ENCODE measurements around the gene RPN1. TPM values are rescaled to one million over a fixed set of nuclear protein-coding genes. Genes with fewer than 3 reads are reported as not detected.
A peak's percentile ranks its signal among the peaks of the same experiment; 100 is the strongest.

RPN1 gene
- total and polyA plus RNA-seq, 2 of the 13 experiments (the other 11 are each of a cell fraction or from before 2014, with no cell fraction given): 290 to 342 TPM

GRCh38 chr3:128650096-128651050 lies at the start of gene RPN1 (continued):
- TF ChIP-seq CSRNP1 (CRISPR knock-in tag; IDR thresholded peaks at IDR 0.05) (peak; percentile 6; the same call in 1 of the 2 replicates), ZNF224 (CRISPR knock-in tag; IDR thresholded peaks at IDR 0.05) (no peak), AHDC1 (CRISPR knock-in tag; IDR thresholded peaks at IDR 0.05; ENCODE audit: borderline replicate concordance) (no peak), HOXA7 (CRISPR knock-in tag; IDR thresholded peaks at IDR 0.05) (no peak), NONO (IDR thresholded peaks at IDR 0.05) (no peak), NONO (CRISPR knock-in tag; conservative IDR thresholded peaks at IDR 0.05) (peak; percentile 89), ZNF143 (CRISPR knock-in tag; IDR thresholded peaks at IDR 0.05) (no peak), RFXAP (CRISPR knock-in tag; IDR thresholded peaks at IDR 0.05; ENCODE audit: borderline replicate concordance) (peak; percentile 95), KLF16 (CRISPR knock-in tag; IDR thresholded peaks at IDR 0.05) (peak in 1 of 2 experiments; percentile 75; a peak in 1 of 4 replicates), KLF9 (CRISPR knock-in tag; IDR thresholded peaks at IDR 0.05; ENCODE audit: low read depth) (no peak), ZNF691 (CRISPR knock-in tag; IDR thresholded peaks at IDR 0.05; ENCODE audit: borderline replicate concordance, low read depth) (0 out of 2 replicates have a peak, but pooled peaks have one; percentile 28), ZNF230 (CRISPR knock-in tag; IDR thresholded peaks at IDR 0.05) (no peak), ZNF790 (CRISPR knock-in tag; IDR thresholded peaks at IDR 0.05; ENCODE audit: borderline replicate concordance) (no peak), THAP11 (CRISPR knock-in tag; IDR thresholded peaks at IDR 0.05) (peak; percentile 75; the same call in 1 of the 2 replicates), SAP130 (CRISPR knock-in tag; IDR thresholded peaks at IDR 0.05; ENCODE audit: low read depth) (peak; percentile 79), PHF20 (CRISPR knock-in tag; IDR thresholded peaks at IDR 0.05) (peak; percentile 78), ZNF432 (CRISPR knock-in tag; IDR thresholded peaks at IDR 0.05; ENCODE audit: borderline replicate concordance) (no peak), TAF1 (CRISPR knock-in tag; IDR thresholded peaks at IDR 0.05) (peak; percentile 92), ZNF17 (CRISPR knock-in tag; IDR thresholded peaks at IDR 0.05) (no peak), HIC2 (CRISPR knock-in tag; IDR thresholded peaks at IDR 0.05; ENCODE audit: low read depth) (no peak)

Measured in HepG2 (cell line).